SH-SY5Y (cell line): Measurements from ENCODE around the gene DNAJC30.

ENCODE experiments used
- GATA2 ChIP-seq: IDR thresholded peaks from 2 replicates; pipeline ENCODE4 v1.6.1; 2011; ENCODE audit warnings: mild to moderate bottlenecking, low read depth, low read length
- GATA3 ChIP-seq: IDR thresholded peaks from 2 replicates; pipeline ENCODE4 v1.6.1; 2011; ENCODE audit warnings: low read depth, mild to moderate bottlenecking, low read length, moderate library complexity

DNAJC30 gene

GRCh38 chr7:73716318-73716890 lies 33.2 kb upstream of the DNAJC30 start:
- TF ChIP-seq GATA2 = no peak

DNA sequence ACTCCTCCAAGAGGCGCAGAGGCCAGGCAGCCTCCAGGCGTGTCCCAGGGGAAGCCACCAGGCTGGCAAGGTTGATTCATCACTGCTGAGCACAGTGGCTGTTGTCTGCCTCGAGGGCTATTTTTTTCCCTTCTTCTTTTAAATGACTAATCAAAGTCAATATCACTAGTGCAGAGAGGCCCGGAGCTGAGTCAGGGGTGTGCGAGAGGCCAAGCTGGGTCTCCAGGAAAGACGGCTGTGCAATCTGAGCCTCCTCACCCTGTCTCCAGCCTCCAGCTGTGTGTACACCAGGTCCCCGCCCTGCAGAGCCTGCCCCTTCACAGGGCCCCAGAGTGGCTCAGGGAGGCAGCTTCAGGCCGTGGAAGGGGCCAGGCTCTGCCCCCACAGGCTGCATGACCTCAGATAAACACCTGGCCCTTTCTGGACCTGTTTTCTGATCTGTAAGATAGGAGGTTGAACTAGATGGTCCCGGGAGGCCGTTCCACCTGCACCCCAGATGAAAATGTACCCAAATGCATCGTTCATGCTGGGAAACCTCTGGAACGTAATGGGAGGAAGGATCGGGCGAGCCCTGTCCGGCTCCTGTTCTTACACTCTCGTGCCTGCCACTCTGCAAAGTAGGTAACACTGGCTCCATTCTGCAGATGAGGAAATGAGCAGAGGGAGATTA lies 32.5 kb upstream of the DNAJC30 start:
- TF ChIP-seq GATA2 (no peak), GATA3 (no peak)

GRCh38 chr7:73712773-73713172 lies 29.5 kb upstream of the DNAJC30 start:
- TF ChIP-seq GATA3 (no peak), GATA2 (no peak)

- TF ChIP-seq GATA3 (no peak), GATA2 (no peak)
Observed at GRCh38 chr7:73708961-73709549, 25.8 kb upstream of the DNAJC30 start.

DNA sequence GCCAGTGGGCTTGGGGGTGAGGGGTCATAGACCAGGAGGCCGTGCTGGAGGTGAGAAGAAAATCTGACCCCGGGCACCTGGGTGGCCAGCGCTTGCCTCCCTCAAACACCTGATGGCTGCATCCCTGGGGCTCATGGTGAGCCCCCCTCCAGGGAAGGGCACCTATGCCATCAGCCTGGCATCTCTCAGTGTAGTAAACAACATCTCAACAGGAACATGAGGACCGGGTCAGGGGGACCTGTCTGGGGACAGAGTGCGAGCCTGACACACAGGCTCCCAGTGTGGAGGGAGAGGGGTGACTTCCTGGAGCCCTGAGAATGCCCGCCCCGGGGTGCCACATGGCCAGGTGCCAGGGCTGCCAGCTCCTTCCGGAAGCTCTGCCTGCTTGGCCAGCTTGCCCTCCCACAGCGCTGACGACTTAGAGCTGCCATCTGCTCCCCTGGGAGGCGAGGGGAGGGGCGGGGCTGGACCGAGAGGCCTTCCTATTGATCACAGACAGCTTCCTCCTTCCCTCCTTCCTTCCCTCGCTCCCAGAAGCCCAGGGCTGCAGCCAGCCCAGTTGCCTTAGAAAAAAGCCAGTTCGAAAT lies 23.9 kb upstream of the DNAJC30 start:
- no peak for TF ChIP-seq GATA2
- TF ChIP-seq GATA3 = no peak

DNA sequence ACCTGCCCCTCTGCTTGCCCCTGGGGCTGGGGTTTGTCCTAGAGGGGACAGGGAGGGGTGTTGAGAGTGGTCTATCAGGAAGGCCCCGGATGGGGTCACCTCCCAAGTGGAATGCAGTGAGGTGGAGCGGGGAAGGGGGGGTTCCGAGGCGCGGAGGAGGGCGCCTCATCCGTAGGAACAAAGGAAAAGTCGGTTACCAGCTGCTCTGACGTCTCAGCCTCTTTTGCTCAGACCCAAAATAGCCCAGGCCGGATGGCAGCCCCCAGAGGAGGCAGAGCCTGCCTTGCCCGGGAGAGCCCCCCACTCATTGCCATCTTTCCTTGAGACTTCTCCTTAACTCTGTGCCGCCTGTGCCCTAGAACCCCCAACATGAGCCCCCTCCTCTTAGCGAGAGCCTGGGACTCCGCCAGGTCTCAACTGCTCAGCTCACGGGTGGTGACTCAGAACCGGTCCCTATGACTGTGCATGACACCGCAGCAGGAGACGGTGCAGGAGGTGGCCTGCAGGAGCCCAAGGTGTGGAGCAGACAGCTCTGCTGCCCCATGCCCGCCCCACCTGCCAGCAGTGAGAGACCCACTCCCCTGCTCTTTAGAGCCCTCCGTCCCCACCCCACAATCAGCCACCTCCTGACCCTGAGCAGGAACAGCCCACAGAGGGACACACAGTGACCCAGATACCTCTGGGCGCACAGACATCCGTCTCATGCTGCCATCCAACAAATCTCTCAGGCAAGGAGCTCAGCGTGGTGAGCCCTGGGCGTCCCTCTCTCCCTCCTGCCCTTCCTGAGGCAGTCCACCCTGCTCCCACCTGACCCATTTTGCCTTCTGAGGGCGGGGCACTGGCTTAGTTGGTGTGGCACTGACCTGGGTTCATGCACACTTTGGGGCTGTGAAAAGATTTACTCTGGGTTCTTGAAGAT lies 23.1 kb upstream of the DNAJC30 start:
- TF ChIP-seq GATA2 (no peak), GATA3 (no peak)

GRCh38 chr7:73705551-73705920 lies 22.3 kb upstream of the DNAJC30 start:
- TF ChIP-seq GATA3 = no peak
- no peak for TF ChIP-seq GATA2

GRCh38 chr7:73704640-73705550 lies 21.6 kb upstream of the DNAJC30 start:
- TF ChIP-seq GATA3 (no peak), GATA2 (no peak)

GRCh38 chr7:73703757-73704639 lies 20.7 kb upstream of the DNAJC30 start:
- no peak for TF ChIP-seq GATA3
- TF ChIP-seq GATA2 = no peak

DNA sequence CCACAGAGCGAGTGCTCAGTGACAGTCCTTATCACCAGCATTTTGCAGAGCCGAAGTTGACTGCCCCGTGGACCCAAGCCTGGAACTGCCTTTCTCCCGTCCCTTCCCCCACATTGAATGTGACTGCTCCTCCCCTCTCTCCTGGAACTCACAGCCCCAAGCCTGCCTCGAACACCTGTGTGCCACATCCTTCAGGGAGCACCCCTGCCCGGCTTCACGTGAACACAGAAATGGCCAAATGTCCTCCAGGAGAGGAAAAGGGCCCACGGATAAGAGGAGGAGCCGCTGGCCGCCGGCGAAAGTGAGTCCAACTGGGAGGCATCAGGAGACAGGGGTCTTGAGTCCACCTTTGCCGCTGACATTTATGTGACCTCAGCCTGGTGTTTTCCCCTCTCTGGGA lies 20.0 kb upstream of the DNAJC30 start:
- TF ChIP-seq GATA3 = no peak
- no peak for TF ChIP-seq GATA2

DNA sequence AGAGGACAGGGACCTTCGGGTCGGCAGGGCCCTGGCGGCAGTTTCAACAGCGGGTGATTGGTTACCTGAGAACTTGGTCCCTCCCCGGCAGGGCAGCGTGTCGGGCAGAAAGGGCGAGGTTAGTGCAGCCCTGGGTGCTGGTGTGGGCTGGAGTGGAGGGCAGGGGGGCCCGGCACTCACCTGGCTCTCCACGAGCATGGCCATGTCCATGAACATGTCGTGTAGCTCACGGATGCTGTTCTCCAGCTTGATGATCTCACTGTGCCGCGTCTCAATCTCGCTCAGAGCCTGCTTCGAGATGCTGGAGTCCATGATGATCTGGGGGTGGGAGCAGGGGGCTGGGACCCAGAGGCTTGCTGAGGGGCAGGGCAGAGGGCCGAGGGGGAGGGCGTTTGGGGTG lies 19.4 kb upstream of the DNAJC30 start:
- no peak for TF ChIP-seq GATA2
- TF ChIP-seq GATA3 = no peak

DNA sequence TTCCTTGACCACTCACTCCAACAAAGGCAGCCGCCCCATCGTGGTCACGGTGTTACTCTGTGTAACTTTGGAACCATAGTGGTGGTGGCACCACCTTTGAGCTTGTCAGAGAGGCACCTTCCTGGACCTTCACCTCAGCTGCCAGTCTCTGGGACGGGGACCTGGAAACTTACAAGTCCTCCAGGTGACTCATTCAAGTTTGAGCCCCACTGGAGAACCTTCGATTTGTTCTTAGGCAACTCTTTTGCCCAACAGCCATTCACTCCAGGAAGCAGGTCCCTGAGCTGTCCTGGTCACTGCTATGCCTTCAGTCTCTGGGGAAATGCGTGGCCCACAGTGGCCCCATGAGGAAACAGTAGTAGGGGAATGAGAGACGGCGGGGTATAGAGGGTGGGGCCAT lies 19.0 kb upstream of the DNAJC30 start:
- TF ChIP-seq GATA3 = no peak
- TF ChIP-seq GATA2 = no peak
